ENCODE results near the gene SYPL2. TPM values are rescaled to one million over a fixed set of nuclear protein-coding genes. Genes with fewer than 3 reads are reported as not detected.

Gene SYPL2
- total RNA-seq, 4 donors from 2014 or later: 0.15 to 0.79 (median 0.19) TPM; not detected in 1

DNA sequence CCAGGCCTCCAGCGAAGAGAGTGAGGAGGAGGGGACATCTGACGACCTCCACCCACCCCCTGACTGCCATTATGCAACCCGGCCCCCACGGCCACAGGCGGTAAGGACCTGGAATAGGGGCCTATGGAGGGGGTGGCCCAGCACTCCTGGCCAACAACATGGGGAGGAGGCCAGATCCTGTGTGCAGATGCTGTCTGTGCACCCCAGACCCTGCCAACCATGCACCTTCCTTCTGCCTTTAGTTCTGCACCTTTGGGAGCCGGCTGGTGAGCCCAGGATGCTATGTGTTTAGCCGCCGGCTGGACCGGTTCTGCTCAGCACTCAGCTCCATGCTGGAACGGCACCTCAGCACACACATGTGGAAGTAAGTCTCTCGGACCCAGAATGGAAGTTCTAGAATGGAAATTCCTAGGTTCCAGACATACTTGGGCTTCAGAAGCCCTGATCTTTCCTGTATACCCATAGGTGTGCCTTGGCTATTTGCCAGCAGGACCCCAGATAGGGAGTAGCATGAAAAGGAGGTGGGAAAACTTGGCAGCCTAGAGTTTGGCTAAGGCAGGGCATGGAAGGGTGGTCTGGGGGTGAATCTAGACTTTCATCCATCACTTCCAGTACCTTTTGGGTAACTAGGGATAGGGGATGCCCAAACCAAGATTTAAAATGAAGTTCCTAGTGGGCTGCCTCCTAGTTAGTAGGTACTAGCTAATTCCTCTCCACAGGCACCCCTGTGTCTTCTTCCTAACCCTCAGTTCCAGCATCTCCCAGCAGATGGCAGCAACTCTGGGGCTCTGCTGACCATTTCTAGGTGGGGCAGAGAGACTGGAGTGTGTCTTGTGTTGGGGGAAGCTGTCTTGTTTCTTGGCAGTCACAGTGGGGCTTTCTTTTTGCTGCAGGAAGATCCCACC lies 23.9 kb downstream of the SYPL2 start:
- Histone ChIP-seq H3K4me3 (no peak overlapping the region), H3K27ac (no peak overlapping the region), H3K36me3 (peaks cover 0 to 47% (median 0%) of the 10 kb centered on the region in 3 donors), H3K27me3 (no peaks in the 10 kb centered on the region), H3K9me3 (no peaks in the 10 kb centered on the region), H3K4me1 (peaks cover 14 to 30% (median 17%) of the 10 kb centered on the region in 3 donors)
- TF ChIP-seq, protein P1, sequence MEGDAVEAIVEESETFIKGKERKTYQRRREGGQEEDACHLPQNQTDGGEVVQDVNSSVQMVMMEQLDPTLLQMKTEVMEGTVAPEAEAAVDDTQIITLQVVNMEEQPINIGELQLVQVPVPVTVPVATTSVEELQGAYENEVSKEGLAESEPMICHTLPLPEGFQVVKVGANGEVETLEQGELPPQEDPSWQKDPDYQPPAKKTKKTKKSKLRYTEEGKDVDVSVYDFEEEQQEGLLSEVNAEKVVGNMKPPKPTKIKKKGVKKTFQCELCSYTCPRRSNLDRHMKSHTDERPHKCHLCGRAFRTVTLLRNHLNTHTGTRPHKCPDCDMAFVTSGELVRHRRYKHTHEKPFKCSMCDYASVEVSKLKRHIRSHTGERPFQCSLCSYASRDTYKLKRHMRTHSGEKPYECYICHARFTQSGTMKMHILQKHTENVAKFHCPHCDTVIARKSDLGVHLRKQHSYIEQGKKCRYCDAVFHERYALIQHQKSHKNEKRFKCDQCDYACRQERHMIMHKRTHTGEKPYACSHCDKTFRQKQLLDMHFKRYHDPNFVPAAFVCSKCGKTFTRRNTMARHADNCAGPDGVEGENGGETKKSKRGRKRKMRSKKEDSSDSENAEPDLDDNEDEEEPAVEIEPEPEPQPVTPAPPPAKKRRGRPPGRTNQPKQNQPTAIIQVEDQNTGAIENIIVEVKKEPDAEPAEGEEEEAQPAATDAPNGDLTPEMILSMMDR (IDR thresholded peaks at IDR 0.05): peak; percentile 61 to 80 (median 74)
- no peak for TF ChIP-seq POLR2A (IDR thresholded peaks at IDR 0.05)
- DNase-seq: no peak
- intact Hi-C loops (cut with DNase I): loop anchor here (5.0 kb wide), 1 partner anchor 42 kb away; no protein-coding TSS in a partner anchor
- 80 to 96% methylated on average over 2 to 4 of the region's 11 CpGs for WGBS, 2 donors

DNA sequence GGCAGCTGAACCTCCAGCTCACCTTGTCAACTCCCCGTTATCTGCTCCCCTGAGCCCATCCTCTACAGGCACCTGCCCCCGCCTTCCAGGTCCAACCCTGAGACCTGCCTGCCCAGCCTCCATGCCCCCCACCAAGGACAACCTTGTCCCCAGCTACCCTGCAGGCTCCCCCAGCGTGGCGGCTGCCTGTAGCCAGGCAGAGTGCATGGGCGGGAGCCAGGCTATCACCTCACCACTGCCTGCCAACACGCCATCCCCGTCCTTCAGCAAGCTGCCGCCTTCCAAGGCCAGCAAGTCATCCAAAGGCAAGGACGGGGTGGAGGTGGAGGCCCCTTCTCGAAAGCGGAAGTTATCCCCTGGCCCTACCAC lies 24.6 kb downstream of the SYPL2 start:
- no peaks in the 10 kb centered on the region for H3K27me3 ChIP-seq
- peaks cover 14 to 32% (median 14%) of the 10 kb centered on the region in 3 donors for H3K4me1 ChIP-seq
- peaks cover 0 to 52% (median 0%) of the 10 kb centered on the region in 3 donors for H3K36me3 ChIP-seq
- no peaks in the 10 kb centered on the region for H3K9me3 ChIP-seq
- DNase-seq: no peak
- no peak overlapping the region for H3K4me3 ChIP-seq
- intact Hi-C loops (cut with DNase I): loop anchor here (5.0 kb wide), 1 partner anchor 41 kb away; no protein-coding TSS in a partner anchor
- WGBS, 2 donors: 93 to 100% methylated on average over 1 to 2 of the region's 11 CpGs
- TF ChIP-seq, protein P1 (IDR thresholded peaks at IDR 0.05): no peak
- TF ChIP-seq POLR2A (IDR thresholded peaks at IDR 0.05): no peak
- H3K27ac ChIP-seq: no peak overlapping the region

DNA sequence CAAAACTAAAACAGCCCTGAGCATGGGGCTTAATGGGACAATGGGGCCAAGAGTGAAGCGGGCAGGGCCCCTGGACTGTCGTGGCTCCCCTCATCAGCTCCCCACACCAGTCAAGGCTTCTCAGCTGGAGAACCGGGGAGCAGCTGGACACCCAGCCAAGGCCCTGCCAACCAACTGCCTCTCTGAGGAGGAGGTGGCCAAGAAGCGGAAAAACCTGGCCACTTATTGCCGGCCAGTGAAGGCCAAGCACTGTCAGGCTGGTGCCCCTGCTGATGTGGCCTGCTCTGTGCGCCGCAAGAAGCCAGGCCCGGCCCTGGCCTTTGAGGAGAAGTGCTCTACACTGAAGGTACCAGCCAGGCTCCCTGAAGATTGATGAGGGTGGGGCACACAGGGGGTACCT lies 25.0 kb downstream of the SYPL2 start:
- peaks cover 0 to 56% (median 0%) of the 10 kb centered on the region in 3 donors for H3K36me3 ChIP-seq
- H3K27ac ChIP-seq: no peak overlapping the region
- intact Hi-C loops (cut with DNase I): loop anchor here (5.0 kb wide), 1 partner anchor 41 kb away; no protein-coding TSS in a partner anchor
- peaks cover 14 to 36% (median 14%) of the 10 kb centered on the region in 3 donors for H3K4me1 ChIP-seq
- WGBS, 2 donors: 79% methylated on average over 4 of the region's 8 CpGs; no CpG with 5 or more reads in 1 of the 2 donors
- H3K27me3 ChIP-seq: no peaks in the 10 kb centered on the region
- H3K9me3 ChIP-seq: no peaks in the 10 kb centered on the region
- no peak for DNase-seq
- no peak overlapping the region for H3K4me3 ChIP-seq
- TF ChIP-seq, protein P1 (IDR thresholded peaks at IDR 0.05): no peak
- TF ChIP-seq POLR2A (IDR thresholded peaks at IDR 0.05): no peak

DNA sequence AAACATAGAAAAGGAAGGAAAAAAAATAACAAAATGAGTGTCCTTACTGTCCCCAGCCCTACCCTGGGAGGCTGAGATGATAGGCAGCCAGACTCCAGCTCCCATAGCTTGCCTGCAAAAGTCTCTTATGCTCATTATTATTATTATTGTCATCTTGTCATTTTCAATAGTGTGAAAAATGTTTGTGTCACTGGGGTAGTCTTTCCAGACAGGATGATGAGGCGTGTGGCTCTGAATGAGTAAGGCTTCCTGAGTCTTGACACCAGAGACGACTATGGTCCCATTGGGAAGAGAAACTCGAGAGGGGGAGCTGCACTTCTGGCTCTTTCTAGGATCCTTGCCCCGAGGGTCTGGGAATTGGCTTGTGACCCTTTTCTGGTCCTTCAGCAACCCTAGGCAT lies 26.4 kb downstream of the SYPL2 start:
- no peaks in the 10 kb centered on the region for H3K27me3 ChIP-seq
- DNase-seq: no peak
- H3K27ac ChIP-seq: no peak overlapping the region
- TF ChIP-seq, protein P1 (IDR thresholded peaks at IDR 0.05): no peak
- TF ChIP-seq POLR2A (IDR thresholded peaks at IDR 0.05): no peak
- peaks cover 14 to 42% (median 14%) of the 10 kb centered on the region in 3 donors for H3K4me1 ChIP-seq
- 63 to 69% methylated on average over 4 of the region's 4 CpGs for WGBS, 2 donors
- intact Hi-C loops (cut with DNase I): loop anchor here (5.0 kb wide), 1 partner anchor 40 kb away; no protein-coding TSS in a partner anchor
- no peak overlapping the region for H3K4me3 ChIP-seq
- H3K36me3 ChIP-seq: peaks cover 0 to 60% (median 5%) of the 10 kb centered on the region in 3 donors
- H3K9me3 ChIP-seq: no peaks in the 10 kb centered on the region

DNA sequence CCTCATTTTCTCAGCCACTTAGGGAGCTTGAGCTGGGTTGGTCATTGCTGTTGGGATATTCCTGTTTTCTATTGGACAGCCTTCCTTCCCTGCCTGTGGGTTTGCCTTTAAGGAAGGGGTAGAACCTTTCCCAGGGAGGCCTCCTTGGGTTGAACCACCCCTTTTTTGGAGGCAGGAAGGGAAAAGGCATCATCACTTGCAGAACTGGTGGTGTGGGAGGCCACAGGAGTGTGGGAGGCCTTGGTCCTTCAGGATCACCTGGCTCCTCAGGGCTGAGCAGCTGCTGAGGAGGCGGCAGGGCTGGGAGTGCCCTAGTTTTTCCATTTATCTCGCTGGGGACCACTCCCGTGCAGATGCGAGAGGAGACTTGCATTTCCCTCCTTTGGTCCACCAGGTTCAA lies 26.9 kb downstream of the SYPL2 start:
- Histone ChIP-seq H3K4me1 (peaks cover 14 to 47% (median 18%) of the 10 kb centered on the region in 3 donors), H3K36me3 (peaks cover 0 to 60% (median 5%) of the 10 kb centered on the region in 3 donors)

More for the DNA sequence above, 26.9 kb downstream of the SYPL2 start:
- Histone ChIP-seq H3K27ac (peak overlapping the region; percentile 20 to 94 (median 88)), H3K27me3 (no peaks in the 10 kb centered on the region), H3K4me3 (peak overlapping the region in 2 of 4 donors; percentile 88 to 99), H3K9me3 (no peaks in the 10 kb centered on the region)
- intact Hi-C loops (cut with DNase I): loop anchor here (5.0 kb wide), 1 partner anchor 39 kb away; no protein-coding TSS in a partner anchor
- WGBS, 2 donors: 38 to 63% methylated on average over 4 of the region's 4 CpGs
- TF ChIP-seq POLR2A (IDR thresholded peaks at IDR 0.05): no peak
- TF ChIP-seq, protein P1 (IDR thresholded peaks at IDR 0.05): no peak
- DNase-seq: no peak

Data from esophagus squamous epithelium (tissue), 5 donors.